BLaER1 treated with 17β-estradiol and CSF1 and Interleukin-3, amounts not matched to agents 10 nM and 100 nM (cell line): Measurements from ENCODE around the gene MRPS6.

Experiments used
- H3K27ac ChIP-seq, 11 experiments: shearing (Covaris generic); formaldehyde crosslinking; 2 replicates each; pipeline ENCODE4 v1.8.1; 2022
- H3K27me3 ChIP-seq, 11 experiments: shearing (Covaris generic); formaldehyde crosslinking; 2 replicates each; pipeline ENCODE4 v1.8.1; 2022
- H3K36me3 ChIP-seq, 11 experiments: shearing (Covaris generic); formaldehyde crosslinking; 2 replicates each; pipeline ENCODE4 v1.8.1; 2022
- H3K4me1 ChIP-seq, 10 experiments: shearing (Covaris generic); formaldehyde crosslinking; 2 replicates each; pipeline ENCODE4 v1.8.1; 2022
- H3K4me2 ChIP-seq, 11 experiments: shearing (Covaris generic); formaldehyde crosslinking; 2 replicates each; pipeline ENCODE4 v1.8.1; 2022
- H3K4me3 ChIP-seq, 10 experiments: shearing (Covaris generic); formaldehyde crosslinking; 2 replicates each; pipeline ENCODE4 v1.8.1; 2022
- H3K9ac ChIP-seq, 11 experiments: shearing (Covaris generic); formaldehyde crosslinking; 2 replicates each; pipeline ENCODE4 v1.8.1; 2022
- H3K9me3 ChIP-seq, 11 experiments: shearing (Covaris generic); formaldehyde crosslinking; replicated peaks in 1 of 11; 2 replicates each; pipeline ENCODE4 v1.8.1; 2022
- H4K20me1 ChIP-seq, 11 experiments: shearing (Covaris generic); formaldehyde crosslinking; 2 replicates each; pipeline ENCODE4 v1.8.1; 2022
- Cebpa-rat ChIP-seq, 11 experiments: shearing (Covaris generic); IDR thresholded peaks; 2 replicates each; pipeline ENCODE4 v1.8.1; 2022

MRPS6 gene

GRCh38 chr21:34154878-34155277 lies 81.5 kb downstream of the MRPS6 start:
- Histone ChIP-seq H3K27ac (no peak overlapping the region), H3K4me3 (no peak overlapping the region), H3K9me3 (peaks cover 20 to 53% (median 37%) of the 10 kb centered on the region in 11 experiments), H3K9ac (no peak overlapping the region), H3K4me2 (no peak overlapping the region), H3K27me3 (no peaks in the 10 kb centered on the region), H4K20me1 (peaks cover 0 to 13% (median 3%) of the 10 kb centered on the region in 11 experiments; a peak in 7 of 22 replicates), H3K36me3 (peaks cover 4 to 52% (median 25%) of the 10 kb centered on the region in 11 experiments; a peak in 18 of 22 replicates), H3K4me1 (peaks cover 6 to 20% (median 12%) of the 10 kb centered on the region in 10 experiments)
- TF ChIP-seq Cebpa-rat (IDR thresholded peaks at IDR 0.05), result no peak

- H3K27ac ChIP-seq, result no peak overlapping the region
- H3K4me1 ChIP-seq, result peaks cover 0 to 5% (median 0%) of the 10 kb centered on the region in 10 experiments; a peak in 2 of 20 replicates
- no peak for TF ChIP-seq Cebpa-rat (IDR thresholded peaks at IDR 0.05)
- H3K27me3 ChIP-seq, result no peaks in the 10 kb centered on the region
- no peak overlapping the region for H3K9ac ChIP-seq
- peaks cover 35 to 62% (median 50%) of the 10 kb centered on the region in 11 experiments for H3K9me3 ChIP-seq
- no peak overlapping the region for H3K4me2 ChIP-seq
- H4K20me1 ChIP-seq, result peaks cover 0 to 8% (median 0%) of the 10 kb centered on the region in 11 experiments; a peak in 1 of 22 replicates
- H3K36me3 ChIP-seq, result peaks cover 0 to 48% (median 20%) of the 10 kb centered on the region in 11 experiments; a peak in 20 of 22 replicates
- H3K4me3 ChIP-seq, result no peak overlapping the region
Measured at GRCh38 chr21:34156957-34157356, 83.6 kb downstream of the MRPS6 start.

- H3K4me1 ChIP-seq, result peaks cover 0 to 5% (median 0%) of the 10 kb centered on the region in 10 experiments; a peak in 2 of 20 replicates
- no peaks in the 10 kb centered on the region for H3K27me3 ChIP-seq
- H4K20me1 ChIP-seq, result peaks cover 0 to 8% (median 0%) of the 10 kb centered on the region in 11 experiments; a peak in 1 of 22 replicates
- no peak for TF ChIP-seq Cebpa-rat (IDR thresholded peaks at IDR 0.05)
- H3K9me3 ChIP-seq, result peaks cover 41 to 63% (median 53%) of the 10 kb centered on the region in 11 experiments
- no peak overlapping the region for H3K4me3 ChIP-seq
- no peak overlapping the region for H3K4me2 ChIP-seq
- no peak overlapping the region for H3K27ac ChIP-seq
- H3K36me3 ChIP-seq, result peaks cover 0 to 51% (median 20%) of the 10 kb centered on the region in 11 experiments; a peak in 19 of 22 replicates
- H3K9ac ChIP-seq, result no peak overlapping the region
Measured at GRCh38 chr21:34157521-34157920, 84.1 kb downstream of the MRPS6 start.

- TF ChIP-seq Cebpa-rat (IDR thresholded peaks at IDR 0.05), result no peak
- H4K20me1 ChIP-seq, result peaks cover 0 to 8% (median 0%) of the 10 kb centered on the region in 11 experiments; a peak in 1 of 22 replicates
- H3K36me3 ChIP-seq, result peaks cover 0 to 52% (median 20%) of the 10 kb centered on the region in 11 experiments; a peak in 15 of 22 replicates
- no peak overlapping the region for H3K27ac ChIP-seq
- no peak overlapping the region for H3K4me3 ChIP-seq
- no peaks in the 10 kb centered on the region for H3K27me3 ChIP-seq
- H3K9ac ChIP-seq, result no peak overlapping the region
- H3K4me1 ChIP-seq, result peaks cover 0 to 5% (median 0%) of the 10 kb centered on the region in 10 experiments; a peak in 2 of 20 replicates
- peaks cover 57 to 65% (median 62%) of the 10 kb centered on the region in 11 experiments for H3K9me3 ChIP-seq
- H3K4me2 ChIP-seq, result no peak overlapping the region
Measured at GRCh38 chr21:34158866-34159835, 85.8 kb downstream of the MRPS6 start.

GRCh38 chr21:34166468-34166867 lies 93.1 kb downstream of the MRPS6 start:
- Histone ChIP-seq H3K27ac (no peak overlapping the region), H3K9ac (no peak overlapping the region), H3K27me3 (no peaks in the 10 kb centered on the region), H3K4me1 (no peaks in the 10 kb centered on the region), H4K20me1 (no peaks in the 10 kb centered on the region), H3K36me3 (peaks cover 30 to 89% (median 54%) of the 10 kb centered on the region in 11 experiments; a peak in 21 of 22 replicates), H3K4me2 (no peak overlapping the region), H3K9me3 (peaks cover 97 to 100% (median 99%) of the 10 kb centered on the region in 11 experiments), H3K4me3 (peak overlapping the region in 7 of 10 experiments; percentile 5 to 49 (median 23); a peak in 8 of 20 replicates)
- no peak for TF ChIP-seq Cebpa-rat (IDR thresholded peaks at IDR 0.05)

GRCh38 chr21:34170886-34171285 lies 97.5 kb downstream of the MRPS6 start:
- H3K9me3 ChIP-seq, result peaks cover 83 to 98% (median 90%) of the 10 kb centered on the region in 11 experiments
- no peak overlapping the region for H3K4me2 ChIP-seq
- peaks cover 24 to 76% (median 51%) of the 10 kb centered on the region in 11 experiments; a peak in 21 of 22 replicates for H3K36me3 ChIP-seq
- H3K4me1 ChIP-seq, result no peaks in the 10 kb centered on the region
- H4K20me1 ChIP-seq, result no peaks in the 10 kb centered on the region
- H3K27me3 ChIP-seq, result no peaks in the 10 kb centered on the region
- H3K4me3 ChIP-seq, result no peak overlapping the region
- no peak overlapping the region for H3K9ac ChIP-seq
- no peak for TF ChIP-seq Cebpa-rat (IDR thresholded peaks at IDR 0.05)
- H3K27ac ChIP-seq, result no peak overlapping the region

- no peaks in the 10 kb centered on the region for H3K4me1 ChIP-seq
- no peaks in the 10 kb centered on the region for H3K27me3 ChIP-seq
- H3K27ac ChIP-seq, result no peak overlapping the region
- no peak overlapping the region for H3K9ac ChIP-seq
- no peaks in the 10 kb centered on the region for H4K20me1 ChIP-seq
- peaks cover 0 to 45% (median 19%) of the 10 kb centered on the region in 11 experiments; a peak in 16 of 22 replicates for H3K36me3 ChIP-seq
- no peak overlapping the region for H3K4me2 ChIP-seq
- H3K9me3 ChIP-seq, result peaks cover 48 to 76% (median 57%) of the 10 kb centered on the region in 11 experiments
- no peak overlapping the region for H3K4me3 ChIP-seq
- TF ChIP-seq Cebpa-rat (IDR thresholded peaks at IDR 0.05), result no peak
Measured at GRCh38 chr21:34174470-34174869, 101.1 kb downstream of the MRPS6 start.

- H3K9me3 ChIP-seq, result peaks cover 28 to 57% (median 38%) of the 10 kb centered on the region in 11 experiments
- no peak for TF ChIP-seq Cebpa-rat (IDR thresholded peaks at IDR 0.05)
- peaks cover 0 to 33% (median 13%) of the 10 kb centered on the region in 11 experiments; a peak in 11 of 22 replicates for H3K36me3 ChIP-seq
- no peak overlapping the region for H3K9ac ChIP-seq
- H3K4me2 ChIP-seq, result no peak overlapping the region
- no peaks in the 10 kb centered on the region for H3K27me3 ChIP-seq
- no peak overlapping the region for H3K27ac ChIP-seq
- H3K4me1 ChIP-seq, result no peaks in the 10 kb centered on the region
- no peak overlapping the region for H3K4me3 ChIP-seq
- no peaks in the 10 kb centered on the region for H4K20me1 ChIP-seq
Measured at GRCh38 chr21:34176448-34176847, 103.1 kb downstream of the MRPS6 start.
